Stimulated activated CD4-positive, alpha-beta T cell treated with anti-CD3 and anti-CD28 coated beads, Interleukin-4, amount 100 ng/mL, for 1 hour (primary cell): ENCODE results near the gene ZMYND11.

ENCODE experiments used
- DNase-seq: peaks from one replicate; pipeline ENCODE4 v3.0.0-alpha.2; 2020

Gene ZMYND11

GRCh38 chr10:201328-201771 lies 66.1 kb downstream of the ZMYND11 start:
- DNase-seq, result no peak

GRCh38 chr10:208616-209015 lies 73.4 kb downstream of the ZMYND11 start:
- DNase-seq, result no peak

DNA sequence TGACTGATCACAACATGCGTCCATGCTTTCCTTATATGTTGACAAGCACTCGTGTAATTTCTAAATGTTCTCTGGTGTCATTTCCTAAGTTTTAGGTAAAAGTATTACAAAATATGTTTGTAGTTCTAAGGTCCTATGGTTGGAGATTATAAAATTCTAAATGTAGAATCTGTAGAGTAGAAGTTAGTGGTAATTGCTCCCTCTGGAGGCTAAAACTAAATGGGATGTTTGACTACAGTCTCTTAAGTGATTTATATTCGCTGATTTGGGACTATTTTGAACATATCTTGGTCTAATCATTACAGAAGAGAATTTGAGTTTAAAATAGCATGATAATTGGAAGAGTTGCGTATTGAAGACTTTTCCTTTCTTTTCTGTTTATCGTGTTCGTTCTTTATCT lies 74.1 kb downstream of the ZMYND11 start:
- no peak for DNase-seq

GRCh38 chr10:210297-210696 lies 75.0 kb downstream of the ZMYND11 start:
- DNase-seq, result no peak

DNA sequence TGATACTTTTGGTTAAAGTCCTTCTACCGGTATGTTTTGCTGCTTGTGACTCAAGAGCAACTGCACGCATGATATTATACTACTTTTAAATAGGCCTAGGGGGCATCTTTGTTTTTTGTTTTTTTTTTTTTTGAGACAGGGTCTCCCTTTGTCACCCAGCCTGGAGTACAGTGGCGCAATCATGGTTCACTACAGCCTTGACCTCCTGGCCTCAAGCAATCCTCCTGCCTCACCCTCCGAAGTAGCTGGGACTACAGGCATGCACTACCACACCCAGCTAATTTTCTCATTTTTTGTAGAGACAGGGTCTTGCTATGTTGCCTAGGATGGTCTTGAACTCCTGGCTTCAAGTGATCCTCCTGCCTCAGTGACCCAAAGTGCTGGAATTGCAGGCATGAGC lies 80.2 kb downstream of the ZMYND11 start:
- DNase-seq, result no peak

- DNase-seq, result no peak
These were observed 83.5 kb downstream of the ZMYND11 start for GRCh38 chr10:218798-219197.

DNA sequence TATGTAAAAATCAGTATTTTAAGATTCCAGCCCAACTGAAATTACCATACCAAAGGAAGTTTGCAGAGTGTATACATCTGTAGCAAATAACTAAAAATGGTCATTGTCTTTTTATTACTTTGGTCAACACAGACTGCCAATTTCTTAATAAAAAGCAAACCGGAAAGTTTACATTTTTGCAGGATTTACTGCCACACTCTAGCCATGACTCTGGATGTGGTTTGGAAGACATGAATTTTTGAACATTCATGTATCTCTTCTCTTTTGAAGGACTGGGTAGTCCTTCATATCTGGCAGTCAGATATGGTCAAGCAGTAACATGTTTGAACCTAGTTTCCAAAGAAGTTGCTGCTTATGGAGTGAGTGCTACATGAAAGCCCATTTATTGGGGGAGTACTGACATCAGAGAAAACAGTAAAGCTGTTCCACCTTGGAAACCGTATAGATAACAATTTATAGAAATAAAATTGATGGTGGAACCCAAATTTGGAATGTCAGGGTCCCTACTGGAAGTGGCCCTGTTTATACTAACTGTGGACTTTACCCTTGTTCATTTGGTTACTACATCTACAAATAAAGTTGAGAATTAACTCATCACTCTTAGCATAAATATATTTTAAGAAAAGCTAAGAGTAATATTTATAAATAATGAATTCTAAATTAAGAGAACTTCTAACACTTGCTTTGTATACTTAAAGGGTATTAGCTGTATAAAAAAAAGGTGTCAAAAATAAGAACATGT lies 84.6 kb downstream of the ZMYND11 start:
- DNase-seq, result no peak

DNA sequence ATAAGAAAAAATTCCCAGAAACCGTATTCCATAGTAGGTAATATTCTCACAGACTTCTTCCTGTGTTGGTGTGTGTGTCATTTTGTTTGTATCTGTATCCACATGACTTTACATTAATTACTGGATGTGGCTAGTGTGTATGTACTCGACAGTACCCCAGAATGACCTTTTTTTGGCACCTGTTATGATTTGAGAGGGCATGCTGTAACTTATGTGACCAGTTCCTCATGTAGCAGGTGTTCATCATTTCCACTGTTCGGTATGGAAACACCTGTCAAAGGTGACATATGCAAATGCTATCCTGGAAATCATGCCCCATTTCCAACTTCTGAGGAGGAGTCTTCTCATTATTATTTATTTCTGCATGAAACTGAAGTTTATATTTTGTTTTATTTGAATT lies 89.3 kb downstream of the ZMYND11 start:
- no peak for DNase-seq

- no peak for DNase-seq
These were observed 90.8 kb downstream of the ZMYND11 start for GRCh38 chr10:226018-226417.

DNA sequence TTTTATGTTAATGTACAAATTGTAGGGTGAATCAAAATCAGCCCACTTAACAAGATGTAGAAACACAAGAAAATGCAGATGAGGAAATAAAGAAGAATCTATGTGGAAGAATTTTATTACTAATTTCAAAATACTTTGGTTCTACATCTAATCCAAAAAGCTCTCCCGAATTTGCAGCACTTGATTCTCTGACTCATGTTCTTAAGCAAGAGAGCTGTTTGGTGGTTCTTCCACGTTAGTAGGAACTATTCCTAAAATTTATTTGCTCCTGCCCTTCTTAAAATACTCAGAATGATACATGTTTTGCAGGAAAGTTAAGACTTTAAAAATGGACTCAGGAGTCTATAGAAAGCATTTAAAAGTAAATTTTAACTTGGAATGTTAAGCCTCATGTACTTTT lies 91.8 kb downstream of the ZMYND11 start:
- no peak for DNase-seq

- no peak for DNase-seq
These were observed 93.1 kb downstream of the ZMYND11 start for GRCh38 chr10:228366-228765.

DNA sequence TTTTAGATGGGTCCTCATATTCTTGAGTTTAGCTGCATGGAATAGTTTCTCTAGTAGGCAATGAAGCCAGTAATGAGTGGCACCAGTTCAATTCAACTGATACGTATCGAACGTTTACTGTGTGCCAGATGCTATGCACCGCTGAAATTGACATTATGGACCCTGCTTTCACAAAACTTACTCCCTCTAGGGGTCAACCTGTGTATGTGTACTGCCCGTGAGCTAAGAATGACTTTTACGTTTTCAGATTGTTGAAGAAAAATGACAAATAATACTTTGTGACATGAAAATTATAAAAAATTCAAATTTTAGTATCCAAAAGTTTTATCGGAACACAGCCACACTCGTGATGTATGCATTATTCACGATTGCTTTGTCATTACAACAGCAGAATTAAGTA lies 95.5 kb downstream of the ZMYND11 start:
- no peak for DNase-seq

GRCh38 chr10:232061-232460 lies 96.8 kb downstream of the ZMYND11 start:
- DNase-seq, result no peak

- no peak for DNase-seq
These were observed 97.6 kb downstream of the ZMYND11 start for GRCh38 chr10:232878-233277.

GRCh38 chr10:234708-235406 lies 99.6 kb downstream of the ZMYND11 start:
- no peak for DNase-seq

DNA sequence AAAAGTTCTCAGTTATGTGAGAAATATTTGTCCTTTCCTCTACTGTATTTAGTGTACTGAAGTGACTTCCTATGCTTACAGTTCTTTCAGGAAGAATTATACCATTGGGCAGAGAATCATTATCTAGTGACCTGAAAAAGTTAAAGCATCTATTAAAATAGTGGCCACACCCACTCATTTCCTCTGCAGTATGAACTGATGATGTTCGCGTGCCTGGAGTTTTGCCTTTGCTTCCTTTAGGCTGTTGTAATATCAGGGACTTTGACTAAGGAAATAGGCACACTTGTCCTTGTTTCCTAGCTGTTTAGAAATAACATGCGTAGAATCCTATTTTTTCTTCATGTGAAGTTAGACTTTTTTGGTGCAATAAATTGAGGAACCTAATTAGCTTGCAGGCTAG lies 100.7 kb downstream of the ZMYND11 start:
- DNase-seq, result no peak

- no peak for DNase-seq
These were observed 103.9 kb downstream of the ZMYND11 start for GRCh38 chr10:239109-239508.

DNA sequence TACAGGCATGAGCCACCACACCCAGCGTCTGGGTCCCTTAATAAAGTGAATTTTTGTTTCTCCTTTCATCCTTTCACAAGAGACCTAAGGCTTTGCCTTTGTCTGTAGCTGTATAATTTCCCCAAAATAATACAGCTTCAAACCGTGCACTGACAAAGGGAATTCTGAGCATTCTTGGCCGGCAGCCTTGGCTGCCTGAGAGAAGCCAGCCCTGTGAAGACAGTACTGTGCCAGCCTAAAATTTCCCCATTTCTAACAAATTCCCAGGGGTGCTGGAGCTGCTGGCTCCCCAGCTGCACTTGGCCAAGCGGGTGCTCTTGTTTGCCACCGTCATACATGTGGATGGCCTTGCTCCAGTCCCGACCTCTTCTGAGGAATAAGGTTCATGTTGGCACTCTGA lies 106.2 kb downstream of the ZMYND11 start:
- no peak for DNase-seq

- DNase-seq, result no peak
These were observed 106.8 kb downstream of the ZMYND11 start for GRCh38 chr10:241966-242643.

DNA sequence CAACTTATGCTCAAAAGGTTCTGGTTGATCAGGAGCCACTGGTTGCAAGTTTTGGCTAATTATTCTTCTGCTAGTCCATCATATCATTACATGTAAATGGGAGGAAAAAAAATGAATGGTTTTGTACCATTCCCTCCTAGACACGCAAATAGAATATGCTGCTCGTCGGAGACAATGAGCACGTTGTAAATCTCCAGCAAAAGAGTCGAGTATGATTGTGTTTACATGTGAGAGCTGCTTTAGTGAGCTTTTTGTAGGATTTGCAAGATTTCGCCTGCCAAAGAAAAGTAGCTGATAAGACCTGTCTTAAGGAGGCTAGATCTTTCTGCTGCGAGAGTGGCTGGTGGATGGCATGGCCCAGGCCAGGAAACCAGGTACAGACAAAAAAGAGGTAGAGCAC lies 109.0 kb downstream of the ZMYND11 start:
- no peak for DNase-seq

- no peak for DNase-seq
These were observed 111.2 kb downstream of the ZMYND11 start for GRCh38 chr10:246431-246830.

GRCh38 chr10:247480-247879 lies 112.2 kb downstream of the ZMYND11 start:
- no peak for DNase-seq

DNA sequence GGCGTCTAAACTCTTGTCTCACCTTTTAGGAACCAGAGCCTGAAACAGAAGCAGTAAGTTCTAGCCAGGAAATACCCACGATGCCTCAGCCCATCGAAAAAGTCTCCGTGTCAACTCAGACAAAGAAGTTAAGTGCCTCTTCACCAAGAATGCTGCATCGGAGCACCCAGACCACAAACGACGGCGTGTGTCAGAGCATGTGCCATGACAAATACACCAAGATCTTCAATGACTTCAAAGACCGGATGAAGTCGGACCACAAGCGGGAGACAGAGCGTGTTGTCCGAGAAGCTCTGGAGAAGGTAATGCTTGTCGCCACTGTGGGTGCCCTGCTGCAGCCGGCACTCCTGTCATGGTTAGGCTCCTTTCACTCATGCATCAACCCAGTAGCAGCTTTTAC lies 113.1 kb downstream of the ZMYND11 start:
- DNase-seq, result no peak

DNA sequence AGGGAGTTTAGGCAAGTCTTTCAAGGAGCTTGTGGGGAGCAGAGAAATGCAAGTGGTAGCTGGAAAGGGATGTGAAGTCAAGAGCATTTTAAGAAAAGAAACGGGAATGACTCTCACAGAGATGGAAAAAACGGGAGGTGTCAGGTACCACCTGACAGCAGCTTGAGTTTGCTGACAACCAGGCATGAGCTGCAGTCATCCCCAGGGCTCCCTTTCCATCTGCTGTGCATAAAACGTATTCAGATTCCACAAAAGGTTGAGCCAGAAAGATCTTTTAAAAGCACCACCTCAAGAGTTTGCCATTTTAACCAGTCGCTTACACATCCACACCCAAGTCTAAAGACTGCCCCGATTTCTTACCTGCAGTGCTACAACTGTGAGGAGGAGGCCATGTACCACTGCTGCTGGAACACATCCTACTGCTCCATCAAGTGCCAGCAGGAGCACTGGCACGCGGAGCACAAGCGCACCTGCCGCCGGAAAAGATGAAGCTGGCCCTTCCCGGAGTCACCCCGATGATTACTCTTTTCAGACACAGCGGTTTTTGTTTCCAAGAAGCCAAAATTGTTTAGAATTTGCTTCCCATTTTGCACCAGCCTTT lies 116.8 kb downstream of the ZMYND11 start:
- DNase-seq, result no peak
